ENCODE measurements around the gene ETNK2. TPM values are rescaled to one million over a fixed set of nuclear protein-coding genes. Genes with fewer than 3 reads are reported as not detected.

The ETNK2 gene
- total and polyA plus RNA-seq, 2 of the 8 experiments (the other 6 are each of a cell fraction or from before 2014, with no cell fraction given) = 20.1 to 26.7 TPM

GRCh38 chr1:204083491-204083890 lies 68.4 kb downstream of the ETNK2 start:
- H3K36me3 ChIP-seq (ENCODE audit: control insufficient read depth in 2 of 4, insufficient read depth in 4 of 4, low read length in 3 of 4) = no peaks in the 10 kb centered on the region
- H3K18ac ChIP-seq (ENCODE audit: extremely low read depth, low read length) = peak overlapping the region; percentile 57
- POLR2A ChIA-PET (ENCODE audit: partially characterized antibody) = interaction anchor here (1.2 to 12.9 kb wide), 7 partner anchors 8 to 218 kb away, joined by 3 to 101 read pairs (median 5); partner anchors contain the start of gene SOX13
- H4K8ac ChIP-seq (ENCODE audit: extremely low read depth, insufficient read depth, low read length) = no peak overlapping the region
- H3K4me2 ChIP-seq (ENCODE audit: insufficient read depth in 1 of 2, low read depth in 2 of 2, low read length in 2 of 2) = peak overlapping the region; percentile 57 to 86; a peak in 3 of 4 replicates
- H2BK120ac ChIP-seq (replicated peaks; ENCODE audit: low read depth, low read length) = no peak overlapping the region
- peaks cover 46 to 88% of the 10 kb centered on the region in 2 experiments for H3K79me2 ChIP-seq (ENCODE audit: control insufficient read depth in 1 of 2, insufficient read depth in 2 of 2, low read length in 2 of 2)
- H3K14ac ChIP-seq (ENCODE audit: insufficient read length) = no peak overlapping the region
- no peak overlapping the region; a peak in 1 of 8 replicates for H3K4me3 ChIP-seq (ENCODE audit: extremely low read depth in 1 of 4, insufficient read depth in 2 of 4, low read depth in 3 of 4, low read length in 4 of 4)
- H3K79me1 ChIP-seq (ENCODE audit: low read depth, low read length) = peaks cover 15% of the 10 kb centered on the region
- H3K9me3 ChIP-seq (ENCODE audit: insufficient read depth in 2 of 2, low read depth in 1 of 2, low read length in 1 of 2) = no peaks in the 10 kb centered on the region
- H3K4me1 ChIP-seq (replicated peaks in 1 of 4; ENCODE audit: control insufficient read depth in 3 of 4, insufficient read depth in 4 of 4, low read length in 3 of 4) = peaks cover 39 to 67% (median 59%) of the 10 kb centered on the region in 4 experiments
- no peak for FAIRE-seq
- peak overlapping the region; percentile 100 for H2BK12ac ChIP-seq (ENCODE audit: low read depth, low read length)
- no peak overlapping the region for H2AFZ ChIP-seq (ENCODE audit: low read length)
- WGBS, 2 experiments (ENCODE audit: extremely low coverage in 1 of 2, insufficient coverage in 1 of 2, insufficient read length in 1 of 2, insufficient replicate concordance in 2 of 2, low coverage in 1 of 2, low lambda C conversion rate in 2 of 2, missing lambda C conversion rate in 1 of 2) = 90% methylated on average over 7 of the region's 7 CpGs; no CpG with 5 or more reads in 1 of the 2 experiments
- peaks cover 10% of the 10 kb centered on the region; the same call in 1 of the 2 replicates for H3K23me2 ChIP-seq (ENCODE audit: low read depth, low read length)
- H2BK20ac ChIP-seq (ENCODE audit: low read length) = peak overlapping the region; percentile 87; the same call in 1 of the 2 replicates
- H4K91ac ChIP-seq (replicated peaks; ENCODE audit: insufficient read length, low read length) = peak overlapping the region; percentile 98
- peak overlapping the region; percentile 70 for H2AK5ac ChIP-seq (ENCODE audit: low read depth, low read length)
- H3K27me3 ChIP-seq (replicated peaks in 1 of 4; ENCODE audit: control insufficient read depth in 3 of 4, extremely low read depth in 1 of 4, insufficient read depth in 3 of 4, low read length in 3 of 4) = no peaks in the 10 kb centered on the region
- peak in 1 of 2 experiments; percentile 55 for DNase-seq (ENCODE audit: low read depth in 1 of 2, low spot score in 2 of 2)
- H4K20me1 ChIP-seq (replicated peaks in 1 of 2; ENCODE audit: control insufficient read depth in 1 of 2, insufficient read depth in 2 of 2, low read length in 2 of 2) = peaks cover 9 to 21% of the 10 kb centered on the region in 2 experiments
- H2BK15ac ChIP-seq (ENCODE audit: low read length) = no peak overlapping the region
- no peak overlapping the region for H3K23ac ChIP-seq (ENCODE audit: insufficient read length)
- no peak overlapping the region for H4K5ac ChIP-seq (ENCODE audit: insufficient read length, low read depth, low read length)
- H3K9ac ChIP-seq (replicated peaks in 1 of 4; ENCODE audit: extremely low read depth in 1 of 4, low read depth in 3 of 4, low read length in 3 of 4) = peak overlapping the region in 1 of 4 experiments; percentile 56; a peak in 1 of 7 replicates
- CTCF ChIA-PET (ENCODE audit: partially characterized antibody) = interaction anchor here (0.6 to 2.5 kb wide), 3 partner anchors 24 to 638 kb away, joined by 3 to 9 read pairs (median 5); no protein-coding TSS in a partner anchor
- peak overlapping the region; percentile 82 for H3K27ac ChIP-seq (ENCODE audit: low read depth, low read length)
- TF ChIP-seq GABPA (IDR thresholded peaks at IDR 0.05; ENCODE audit: borderline replicate concordance, insufficient read depth, low read length) (no peak), SIX5 (IDR thresholded peaks at IDR 0.05; ENCODE audit: low read depth, low read length) (no peak)
- no peak overlapping the region for H3K4ac ChIP-seq (replicated peaks; ENCODE audit: insufficient read length, low read depth, low read length)
- no peak overlapping the region for H3K56ac ChIP-seq (replicated peaks; ENCODE audit: insufficient read length, low read depth, low read length)
- H2BK5ac ChIP-seq (ENCODE audit: low read depth, low read length) = peak overlapping the region; percentile 97
